Keratinocyte (primary cell): ENCODE data around the gene PAQR4. TPM values are rescaled to one million over a fixed set of nuclear protein-coding genes. Genes with fewer than 3 reads are reported as not detected.

Source experiments
- DNase-seq: peaks from one replicate; pipeline ENCODE4 v3.0.0-alpha.2; 2011; ENCODE audit warnings: low read depth, missing footprints, low spot score
- FAIRE-seq: peaks from 2 replicates; lab custom pipeline; 2011; peaks lifted over from hg19 to GRCh38; lab: Jason Lieb, UNC
- H2AFZ ChIP-seq: 2 replicates; pipeline ENCODE4 v1.6.0; 2012; ENCODE audit warnings: low read length, control low read depth, inconsistent platforms; ENCODE audit not compliant: control insufficient read depth
- H3K27ac ChIP-seq: 2 replicates; pipeline ENCODE4 v1.5.1; 2011; ENCODE audit warnings: low read length; ENCODE audit not compliant: control insufficient read depth, insufficient read depth
- H3K27me3 ChIP-seq: 3 replicates; pipeline ENCODE4 v1.6.0; 2011; ENCODE audit warnings: low read length; ENCODE audit not compliant: control insufficient read depth, insufficient read depth; ENCODE audit errors: extremely low read depth
- H3K36me3 ChIP-seq, 2 experiments: 2 replicates in 1 of 2; 3 replicates in 1 of 2; pipeline ENCODE4 v1.5.1; 2011; ENCODE audit warnings: low read length in 2 of 2, mild to moderate bottlenecking in 1 of 2; ENCODE audit not compliant: control insufficient read depth in 2 of 2, insufficient read depth in 2 of 2; ENCODE audit errors: extremely low read depth in 1 of 2
- H3K4me1 ChIP-seq: 3 replicates; pipeline ENCODE4 v1.5.1; 2011; ENCODE audit warnings: low read length; ENCODE audit not compliant: control insufficient read depth, insufficient read depth; ENCODE audit errors: extremely low read depth
- H3K4me2 ChIP-seq: 3 replicates; pipeline ENCODE4 v1.6.0; 2011; ENCODE audit warnings: low read depth, low read length; ENCODE audit not compliant: control insufficient read depth, insufficient read depth; ENCODE audit errors: extremely low read depth
- H3K4me3 ChIP-seq, 3 experiments: fragments of 200-600 bp in 1 of 3; sonication (generic) in 1 of 3; 2 replicates in 2 of 3; 3 replicates in 1 of 3; pipeline ENCODE4 v1.5.1; 2011 to 2016; ENCODE audit warnings: low read length in 3 of 3, mild to moderate bottlenecking in 3 of 3, control low read depth in 2 of 3, inconsistent platforms in 1 of 3, low read depth in 1 of 3, mixed read lengths in 1 of 3, mixed run types in 1 of 3, moderate library complexity in 1 of 3; ENCODE audit not compliant: control insufficient read depth in 2 of 3, insufficient read depth in 2 of 3; ENCODE audit errors: extremely low read depth in 1 of 3
- H3K79me2 ChIP-seq: 2 replicates; pipeline ENCODE4 v1.6.0; 2012; ENCODE audit warnings: low read length; ENCODE audit not compliant: control insufficient read depth, insufficient read depth
- H3K9ac ChIP-seq: 3 replicates; pipeline ENCODE4 v1.6.0; 2011; ENCODE audit warnings: low read length; ENCODE audit not compliant: control insufficient read depth, insufficient read depth; ENCODE audit errors: extremely low read depth
- H3K9me1 ChIP-seq: 3 replicates; pipeline ENCODE4 v1.6.0; 2011; ENCODE audit warnings: low read length; ENCODE audit not compliant: control insufficient read depth, insufficient read depth; ENCODE audit errors: extremely low read depth
- H3K9me3 ChIP-seq: 2 replicates; pipeline ENCODE4 v1.5.1; 2012; ENCODE audit warnings: low read depth, low read length; ENCODE audit not compliant: control insufficient read depth
- H4K20me1 ChIP-seq: 3 replicates; pipeline ENCODE4 v1.6.0; 2011; ENCODE audit warnings: low read length; ENCODE audit not compliant: control insufficient read depth, insufficient read depth; ENCODE audit errors: extremely low read depth
- CTCF ChIP-seq, 3 experiments: IDR thresholded peaks in 1 of 3; conservative IDR thresholded peaks in 1 of 3; optimal IDR thresholded peaks in 1 of 3; 2 replicates in 2 of 3; 3 replicates in 1 of 3; pipeline versions ENCODE3 to v1.5.1; 2011; ENCODE audit warnings: low read length in 3 of 3, mild to moderate bottlenecking in 3 of 3, moderate library complexity in 2 of 3, control low read depth in 1 of 3, inconsistent platforms in 1 of 3; ENCODE audit not compliant: insufficient read depth in 2 of 3; ENCODE audit errors: extremely low read depth in 1 of 3
- EZH2 ChIP-seq: IDR thresholded peaks from one replicate; pipeline ENCODE4 v1.6.1; 2012; ENCODE audit warnings: inconsistent platforms, mild to moderate bottlenecking, low read length, moderate library complexity
- dilution Hi-C: fragments of 300-500 bp; cut with MboI; formaldehyde crosslinking; loops from one replicate; pipeline ENCODE4 v1.7.0; 2020; ENCODE audit warnings: low sequenced_read_pairs; ENCODE audit not compliant: extremely low pct_ligation_motif_present
- polyA plus RNA-seq, 5 experiments: library from polyadenylated mRNA; depleted of rRNA in 3 of 5; stranded (reverse) in 3 of 5; stranded (forward) in 1 of 5; unstranded in 1 of 5; fragments of >200 nt; gene quantifications; 1 replicate in 1 of 5; 2 replicates in 3 of 5; 3 replicates in 1 of 5; pipeline versions ENCODE4 v1.2.1 to v1.2.3, GENCODE V29; 2011 to 2012; ENCODE audit warnings: missing spikeins in 2 of 5, low read depth in 1 of 5, low replicate concordance in 1 of 5

Gene PAQR4
- polyA plus RNA-seq, 1 donor (not counting 4 experiments of a cell fraction or from before 2014, with no cell fraction given): 16.8 TPM

GRCh38 chr16:2946649-2947048, 22.5 kb upstream of the PAQR4 start:
- DNase-seq (no peak), FAIRE-seq (no peak)
- no peak overlapping the region for H3K27ac ChIP-seq
- H3K9me1 ChIP-seq: no peaks in the 10 kb centered on the region
- no peak overlapping the region for H2AFZ ChIP-seq
- H3K9ac ChIP-seq: no peak overlapping the region
- no peak overlapping the region for H3K4me3 ChIP-seq
- no peaks in the 10 kb centered on the region for H3K9me3 ChIP-seq
- no peaks in the 10 kb centered on the region for H4K20me1 ChIP-seq
- no peaks in the 10 kb centered on the region for H3K4me1 ChIP-seq
- dilution Hi-C loops: no loop called here
- TF ChIP-seq EZH2: no peak
- TF ChIP-seq CTCF (optimal IDR thresholded peaks at IDR 0.05 in 1 of 3, IDR thresholded peaks at IDR 0.05 in 1 of 3, conservative IDR thresholded peaks at IDR 0.05 in 1 of 3; ENCODE audit: extremely low read depth in 1 of 3, insufficient read depth in 2 of 3, low read length in 3 of 3): no peak
- H3K4me2 ChIP-seq: no peak overlapping the region
- H3K27me3 ChIP-seq: no peaks in the 10 kb centered on the region
- H3K36me3 ChIP-seq: peaks cover 5 to 14% of the 10 kb centered on the region in 2 experiments
- no peaks in the 10 kb centered on the region for H3K79me2 ChIP-seq

- Histone ChIP-seq H3K9ac (no peak overlapping the region), H3K36me3 (peaks cover 0 to 11% of the 10 kb centered on the region in 2 experiments), H3K27ac (no peak overlapping the region), H2AFZ (no peak overlapping the region), H3K79me2 (no peaks in the 10 kb centered on the region), H4K20me1 (no peaks in the 10 kb centered on the region), H3K4me1 (peaks cover 6% of the 10 kb centered on the region), H3K9me1 (no peaks in the 10 kb centered on the region), H3K4me2 (no peak overlapping the region), H3K9me3 (no peaks in the 10 kb centered on the region), H3K27me3 (no peaks in the 10 kb centered on the region), H3K4me3 (no peak overlapping the region)
- dilution Hi-C loops: no loop called here
- no peak for FAIRE-seq
- TF ChIP-seq EZH2: no peak
- no peak for TF ChIP-seq CTCF (optimal IDR thresholded peaks at IDR 0.05 in 1 of 3, IDR thresholded peaks at IDR 0.05 in 1 of 3, conservative IDR thresholded peaks at IDR 0.05 in 1 of 3; ENCODE audit: extremely low read depth in 1 of 3, insufficient read depth in 2 of 3, low read length in 3 of 3)
- DNase-seq: no peak
These were observed 20.1 kb upstream of the PAQR4 start for GRCh38 chr16:2948807-2949704.
